K562 (cell line): ENCODE measurements around the gene ZNF493. TPM values are rescaled to one million over a fixed set of nuclear protein-coding genes. Genes with fewer than 3 reads are reported as not detected.

Source experiments
- ATF7 ChIP-seq: fragments of 450-650 bp; IDR thresholded peaks from 2 replicates; pipeline ENCODE4 v1.7.1; 2014; ENCODE audit warnings: mild to moderate bottlenecking, moderate library complexity
- CHD2 ChIP-seq: IDR thresholded peaks from 2 replicates; pipeline ENCODE4 v1.6.1; 2011; ENCODE audit warnings: low read depth, low read length
- GATA2 ChIP-seq: sonication (generic); formaldehyde crosslinking; IDR thresholded peaks from 2 replicates; pipeline ENCODE4 v1.4.0; 2020; ENCODE audit warnings: mild to moderate bottlenecking, missing genetic modification reagents
- GTF2F1 ChIP-seq: IDR thresholded peaks from 2 replicates; pipeline ENCODE4 v1.6.1; 2011; ENCODE audit warnings: low read depth, low read length, improper control_type of control experiment
- HNRNPLL ChIP-seq: fragments of 200-400 bp; formaldehyde crosslinking; IDR thresholded peaks from 2 replicates; pipeline ENCODE4 v1.6.1; 2017; ENCODE audit warnings: low read length, low read depth, mild to moderate bottlenecking; ENCODE audit not compliant: poor library complexity, severe bottlenecking
- KDM5B ChIP-seq: fragments of 200-600 bp; sonication (generic); IDR thresholded peaks from 2 replicates; pipeline ENCODE4 v1.6.1; 2012; ENCODE audit warnings: low read depth, mild to moderate bottlenecking, moderate library complexity, low read length, control low read depth, inconsistent platforms; ENCODE audit not compliant: insufficient replicate concordance
- MAFF ChIP-seq: IDR thresholded peaks from 2 replicates; pipeline ENCODE4 v1.6.1; 2012; ENCODE audit warnings: low read length, improper control_type of control experiment
- MAFK ChIP-seq: IDR thresholded peaks from 2 replicates; pipeline ENCODE4 v1.6.1; 2011; ENCODE audit warnings: low read length, improper control_type of control experiment
- MEIS2 ChIP-seq: fragments of 450-650 bp; IDR thresholded peaks from 2 replicates; pipeline ENCODE4 v1.6.1; 2014; ENCODE audit warnings: mild to moderate bottlenecking; ENCODE audit not compliant: partially characterized antibody
- SAP30 ChIP-seq: fragments of 200-600 bp; sonication (generic); IDR thresholded peaks from 2 replicates; pipeline ENCODE4 v1.6.1; 2012; ENCODE audit warnings: borderline replicate concordance, low read depth, mild to moderate bottlenecking, moderate library complexity, low read length, control low read depth, inconsistent platforms; ENCODE audit not compliant: insufficient read depth, poor library complexity, severe bottlenecking
- SMAD2 ChIP-seq: fragments of 150-350 bp; IDR thresholded peaks from 2 replicates; pipeline ENCODE4 v1.6.1; 2014; ENCODE audit warnings: low read depth, mild to moderate bottlenecking, low read length
- SNRNP70 ChIP-seq: fragments of 200-400 bp; formaldehyde crosslinking; optimal IDR thresholded peaks from 2 replicates; pipeline ENCODE3; 2017; ENCODE audit warnings: low read depth, low read length
- TBP ChIP-seq: optimal IDR thresholded peaks from 2 replicates; pipeline ENCODE3; 2011; ENCODE audit warnings: low read depth, low read length, improper control_type of control experiment
- ZBTB34 ChIP-seq: fragments of 250-450 bp; sonication (Bioruptor Pico); IDR thresholded peaks from 2 replicates; pipeline ENCODE4 v1.8.0; 2021; ENCODE audit warnings: mild to moderate bottlenecking, moderate library complexity
- ZNF124 ChIP-seq: sonication (generic); formaldehyde crosslinking; IDR thresholded peaks from 2 replicates; pipeline ENCODE4 v1.8.1; 2022; ENCODE audit warnings: missing genetic modification reagents
- ZNF830 ChIP-seq: fragments of 250-450 bp; sonication (Bioruptor Pico); IDR thresholded peaks from 2 replicates; pipeline ENCODE4 v1.5.0; 2021; ENCODE audit warnings: mild to moderate bottlenecking
- polyA plus RNA-seq, 8 experiments: library from polyadenylated mRNA; depleted of rRNA in 4 of 8; stranded (reverse) in 5 of 8; unstranded in 3 of 8; fragments of >200 nt; fragmentation: Nextera tagmentation in 2 of 8; fragmentation: Illumina TruSeq in 1 of 8; extraction: Ambion mirVana in 2 of 8; extraction: Trizol in 1 of 8; gene quantifications; 2 replicates each; pipeline versions ENCODE4 v1.2.1 to v1.2.3, GENCODE V29; 2011 to 2014; ENCODE audit warnings: inconsistent platforms in 1 of 8, missing spikeins in 1 of 8
- total RNA-seq, 7 experiments: library from RNA; depleted of rRNA in 6 of 7; stranded (reverse); fragments of >200 nt in 6 of 7; fragmentation: Illumina TruSeq in 2 of 7; extraction: Trizol in 2 of 7; gene quantifications; 2 replicates each; pipeline versions ENCODE4 v1.2.1 to v1.2.3, GENCODE V29; 2011 to 2021; ENCODE audit warnings: low replicate concordance in 1 of 7
- TF ChIP-seq, protein P1 (sequence below): fragments of 450-650 bp; formaldehyde crosslinking; conservative IDR thresholded peaks from 2 replicates; pipeline ENCODE4 v1.4.0; 2022; ENCODE audit warnings: mild to moderate bottlenecking, missing genetic modification characterization
- TF ChIP-seq, protein P2 (sequence below): sonication (generic); IDR thresholded peaks from 2 replicates; pipeline ENCODE4 v1.6.1; 2016
- TF ChIP-seq, protein P3 (sequence below): fragments of 450-650 bp; IDR thresholded peaks from 2 replicates; pipeline ENCODE4 v1.6.1; 2016
- TF ChIP-seq, protein P4 (sequence below): fragments of 450-650 bp; formaldehyde crosslinking; IDR thresholded peaks from 2 replicates; pipeline ENCODE4 v1.4.0; 2020; ENCODE audit warnings: mild to moderate bottlenecking, mixed read lengths

The ZNF493 gene
- total and polyA plus RNA-seq, 9 of the 15 experiments (the other 6 are each of a cell fraction or from before 2014, with no cell fraction given): 5.0 to 18.6 (median 12.2) TPM

- TF ChIP-seq, protein P1, sequence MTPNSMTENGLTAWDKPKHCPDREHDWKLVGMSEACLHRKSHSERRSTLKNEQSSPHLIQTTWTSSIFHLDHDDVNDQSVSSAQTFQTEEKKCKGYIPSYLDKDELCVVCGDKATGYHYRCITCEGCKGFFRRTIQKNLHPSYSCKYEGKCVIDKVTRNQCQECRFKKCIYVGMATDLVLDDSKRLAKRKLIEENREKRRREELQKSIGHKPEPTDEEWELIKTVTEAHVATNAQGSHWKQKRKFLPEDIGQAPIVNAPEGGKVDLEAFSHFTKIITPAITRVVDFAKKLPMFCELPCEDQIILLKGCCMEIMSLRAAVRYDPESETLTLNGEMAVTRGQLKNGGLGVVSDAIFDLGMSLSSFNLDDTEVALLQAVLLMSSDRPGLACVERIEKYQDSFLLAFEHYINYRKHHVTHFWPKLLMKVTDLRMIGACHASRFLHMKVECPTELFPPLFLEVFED: no peak
- TF ChIP-seq, protein P2, sequence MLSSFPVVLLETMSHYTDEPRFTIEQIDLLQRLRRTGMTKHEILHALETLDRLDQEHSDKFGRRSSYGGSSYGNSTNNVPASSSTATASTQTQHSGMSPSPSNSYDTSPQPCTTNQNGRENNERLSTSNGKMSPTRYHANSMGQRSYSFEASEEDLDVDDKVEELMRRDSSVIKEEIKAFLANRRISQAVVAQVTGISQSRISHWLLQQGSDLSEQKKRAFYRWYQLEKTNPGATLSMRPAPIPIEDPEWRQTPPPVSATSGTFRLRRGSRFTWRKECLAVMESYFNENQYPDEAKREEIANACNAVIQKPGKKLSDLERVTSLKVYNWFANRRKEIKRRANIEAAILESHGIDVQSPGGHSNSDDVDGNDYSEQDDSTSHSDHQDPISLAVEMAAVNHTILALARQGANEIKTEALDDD: no peak
- TF ChIP-seq GATA2 (no peak), SNRNP70 (no peak), MAFK (no peak), MEIS2 (peak; percentile 44), CHD2 (peak; percentile 72; the same call in 1 of the 2 replicates), MAFF (no peak), GTF2F1 (no peak), ZNF124 (CRISPR knock-in tag) (no peak), ZBTB34 (no peak), HNRNPLL (peak; percentile 37), ATF7 (0 out of 2 replicates have a peak, but pooled peaks have one; percentile 9), SAP30 (peak; percentile 58), ZNF830 (CRISPR knock-in tag) (no peak), TBP (peak; percentile 59), SMAD2 (no peak), KDM5B (peak; percentile 37)
- TF ChIP-seq, protein P3, sequence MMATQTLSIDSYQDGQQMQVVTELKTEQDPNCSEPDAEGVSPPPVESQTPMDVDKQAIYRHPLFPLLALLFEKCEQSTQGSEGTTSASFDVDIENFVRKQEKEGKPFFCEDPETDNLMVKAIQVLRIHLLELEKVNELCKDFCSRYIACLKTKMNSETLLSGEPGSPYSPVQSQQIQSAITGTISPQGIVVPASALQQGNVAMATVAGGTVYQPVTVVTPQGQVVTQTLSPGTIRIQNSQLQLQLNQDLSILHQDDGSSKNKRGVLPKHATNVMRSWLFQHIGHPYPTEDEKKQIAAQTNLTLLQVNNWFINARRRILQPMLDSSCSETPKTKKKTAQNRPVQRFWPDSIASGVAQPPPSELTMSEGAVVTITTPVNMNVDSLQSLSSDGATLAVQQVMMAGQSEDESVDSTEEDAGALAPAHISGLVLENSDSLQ: peak; percentile 96
- TF ChIP-seq, protein P4, sequence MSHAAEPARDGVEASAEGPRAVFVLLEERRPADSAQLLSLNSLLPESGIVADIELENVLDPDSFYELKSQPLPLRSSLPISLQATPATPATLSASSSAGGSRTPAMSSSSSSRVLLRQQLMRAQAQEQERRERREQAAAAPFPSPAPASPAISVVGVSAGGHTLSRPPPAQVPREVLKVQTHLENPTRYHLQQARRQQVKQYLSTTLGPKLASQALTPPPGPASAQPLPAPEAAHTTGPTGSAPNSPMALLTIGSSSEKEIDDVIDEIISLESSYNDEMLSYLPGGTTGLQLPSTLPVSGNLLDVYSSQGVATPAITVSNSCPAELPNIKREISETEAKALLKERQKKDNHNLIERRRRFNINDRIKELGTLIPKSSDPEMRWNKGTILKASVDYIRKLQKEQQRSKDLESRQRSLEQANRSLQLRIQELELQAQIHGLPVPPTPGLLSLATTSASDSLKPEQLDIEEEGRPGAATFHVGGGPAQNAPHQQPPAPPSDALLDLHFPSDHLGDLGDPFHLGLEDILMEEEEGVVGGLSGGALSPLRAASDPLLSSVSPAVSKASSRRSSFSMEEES (CRISPR knock-in tag): no peak
Measured at GRCh38 chr19:21463449-21464105, 66.6 kb downstream of the ZNF493 start (continued).
